K562 (cell line): Measurements from ENCODE around the gene SLC24A4. TPM values are rescaled to one million over a fixed set of nuclear protein-coding genes. Genes with fewer than 3 reads are reported as not detected.

Experiments used
- ATAC-seq: fragments of 200-7000 bp; cut with Tn5 transposase; 3 replicates; pipeline ENCODE4 v1.9.1; 2020; ENCODE audit warnings: moderate library complexity
- BruUV-seq: library from RNA; stranded (reverse); fragments of 400-500 nt; replicated peaks from 2 replicates; lab custom pipeline; 2021; lab: Mats Ljungman, UMichigan
- CTCF ChIA-PET: fragments of 300-600 bp; formaldehyde crosslinking; extraction: SDS; loops from one replicate; lab custom pipeline; 2021; ENCODE audit warnings: low intra/inter-chr PET ratio; lab: Yijun Ruan, JAX
- POLR2A ChIA-PET: fragments of 300-600, 350-650 bp; sonication (Branson Sonifier 250); formaldehyde crosslinking; extraction: SDS; loops from one replicate; lab custom pipeline; 2021; ENCODE audit warnings: antibody characterized with exemption, inconsistent platforms; lab: Yijun Ruan, JAX
- DNase-seq, 4 experiments: peaks; one replicate each; pipeline versions ENCODE4 v3.0.0 to v3.0.0-alpha.2; 2011 to 2018; ENCODE audit warnings: low spot score in 3 of 4, mixed read lengths in 3 of 4; ENCODE audit errors: extremely low read depth in 1 of 4
- FAIRE-seq: peaks from 2 replicates; lab custom pipeline; 2011; peaks lifted over from hg19 to GRCh38; lab: Jason Lieb, UNC
- H2AFZ ChIP-seq: 2 replicates; pipeline ENCODE4 v1.6.0; 2011; ENCODE audit warnings: low read depth, low read length, control low read depth, inconsistent platforms
- H3K27ac ChIP-seq: fragments of 200-600 bp; 3 replicates; pipeline ENCODE4 v1.8.0; 2011; ENCODE audit warnings: low read depth, mild to moderate bottlenecking, control low read depth, inconsistent platforms, low read length, moderate library complexity, mixed read lengths; ENCODE audit errors: extremely low read depth
- H3K27me3 ChIP-seq, 2 experiments: fragments of 300-600 bp in 1 of 2; 2 replicates in 1 of 2; 3 replicates in 1 of 2; pipeline versions ENCODE4 v1.6.0 to v1.8.0; 2011; ENCODE audit warnings: inconsistent platforms in 2 of 2, low read length in 2 of 2, mild to moderate bottlenecking in 1 of 2, mixed read lengths in 1 of 2, moderate library complexity in 1 of 2; ENCODE audit not compliant: control insufficient read depth in 2 of 2, insufficient read depth in 2 of 2
- H3K36me3 ChIP-seq: fragments of 300-600 bp; 3 replicates; pipeline ENCODE4 v1.8.0; 2011; ENCODE audit warnings: mild to moderate bottlenecking, low read length, inconsistent platforms; ENCODE audit not compliant: control insufficient read depth, insufficient read depth
- H3K4me1 ChIP-seq, 2 experiments: fragments of 200-600 bp in 1 of 2; replicated peaks in 1 of 2; 2 replicates in 1 of 2; 3 replicates in 1 of 2; pipeline versions ENCODE4 v1.5.1 to v1.8.0; 2011; ENCODE audit warnings: inconsistent platforms in 2 of 2, low read length in 2 of 2, mild to moderate bottlenecking in 1 of 2, mixed read lengths in 1 of 2, moderate library complexity in 1 of 2; ENCODE audit not compliant: control insufficient read depth in 2 of 2, insufficient read depth in 2 of 2
- H3K4me2 ChIP-seq: 2 replicates; pipeline ENCODE4 v1.6.1; 2011; ENCODE audit warnings: low read length, control low read depth, inconsistent platforms, mixed read lengths; ENCODE audit not compliant: insufficient read depth
- H3K4me3 ChIP-seq: fragments of 200-600 bp; sonication (generic), shearing (Covaris generic); 2 replicates; pipeline ENCODE4 v1.5.1; 2016; ENCODE audit warnings: control low read depth, inconsistent platforms
- H3K79me2 ChIP-seq: fragments of 200-600 bp; 3 replicates; pipeline ENCODE4 v1.8.0; 2011; ENCODE audit warnings: low read length, inconsistent platforms; ENCODE audit not compliant: control insufficient read depth, insufficient read depth
- H3K9ac ChIP-seq, 2 experiments: 2 replicates each; pipeline versions ENCODE4 v1.6.0 to v1.6.1; 2011; ENCODE audit warnings: low read depth in 2 of 2, low read length in 2 of 2, control low read depth in 1 of 2, inconsistent platforms in 1 of 2, mild to moderate bottlenecking in 1 of 2, mixed read lengths in 1 of 2; ENCODE audit not compliant: insufficient read depth in 1 of 2
- H3K9me1 ChIP-seq: one replicate; pipeline ENCODE4 v1.6.0; 2011; ENCODE audit warnings: inconsistent platforms, mild to moderate bottlenecking, low read length, moderate library complexity; ENCODE audit not compliant: control insufficient read depth, insufficient read depth
- H3K9me3 ChIP-seq: replicated peaks from 2 replicates; pipeline ENCODE4 v1.5.1; 2011; ENCODE audit warnings: low read depth, low read length, inconsistent platforms; ENCODE audit not compliant: control insufficient read depth, insufficient read depth
- H4K20me1 ChIP-seq: replicated peaks from 2 replicates; pipeline ENCODE4 v1.6.1; 2011; ENCODE audit warnings: low read length, inconsistent platforms, mixed read lengths; ENCODE audit not compliant: control insufficient read depth, insufficient read depth
- CBX1 ChIP-seq: sonication (generic); IDR thresholded peaks from 2 replicates; pipeline ENCODE4 v1.6.1; 2016; ENCODE audit warnings: antibody characterized with exemption, low read depth, mild to moderate bottlenecking
- CUX1 ChIP-seq: fragments of 200-800 bp; sonication (Bioruptor generic); IDR thresholded peaks from 2 replicates; pipeline ENCODE4 v1.6.1; 2016; ENCODE audit warnings: missing genetic modification characterization, missing compliant biosample characterization
- ELF1 ChIP-seq: fragments of 200-800 bp; sonication (Bioruptor generic); IDR thresholded peaks from 2 replicates; pipeline ENCODE4 v1.6.1; 2016; ENCODE audit warnings: missing genetic modification characterization, missing compliant biosample characterization
- IRF1 ChIP-seq: sonication (generic); formaldehyde crosslinking; IDR thresholded peaks from 2 replicates; pipeline ENCODE4 v1.8.0; 2022; ENCODE audit warnings: missing genetic modification reagents, mild to moderate bottlenecking, borderline replicate concordance
- KDM4B ChIP-seq, 2 experiments: fragments of 450-650 bp in 1 of 2; sonication (generic) in 1 of 2; IDR thresholded peaks; 2 replicates each; pipeline ENCODE4 v1.6.1; 2016 to 2017; ENCODE audit warnings: borderline replicate concordance in 2 of 2, antibody characterized with exemption in 1 of 2, low read depth in 1 of 2, mild to moderate bottlenecking in 1 of 2
- L3MBTL2 ChIP-seq: fragments of 450-650 bp; IDR thresholded peaks from 2 replicates; pipeline ENCODE4 v1.6.1; 2016; ENCODE audit warnings: mild to moderate bottlenecking, moderate library complexity
- MCM7 ChIP-seq, 2 experiments: fragments of 450-650 bp; IDR thresholded peaks; 2 replicates each; pipeline ENCODE4 v1.6.1; 2016 to 2018
- NR1H2 ChIP-seq: sonication (generic); formaldehyde crosslinking; IDR thresholded peaks from 2 replicates; pipeline ENCODE4 v1.4.0; 2020; ENCODE audit warnings: mild to moderate bottlenecking, missing genetic modification reagents
- RBM34 ChIP-seq: fragments of 200-400 bp; formaldehyde crosslinking; IDR thresholded peaks from 2 replicates; pipeline ENCODE4 v1.6.1; 2018; ENCODE audit warnings: low read length, borderline replicate concordance; ENCODE audit not compliant: insufficient read depth
- TAF9B ChIP-seq: fragments of 450-650 bp; IDR thresholded peaks from 2 replicates; pipeline ENCODE4 v1.6.1; 2018; ENCODE audit warnings: mild to moderate bottlenecking; ENCODE audit not compliant: partially characterized antibody
- ZFX ChIP-seq: sonication (generic); formaldehyde crosslinking; IDR thresholded peaks from 2 replicates; pipeline ENCODE4 v1.8.0; 2022; ENCODE audit warnings: mild to moderate bottlenecking, missing genetic modification reagents, moderate library complexity
- ZNF143 ChIP-seq: sonication (generic); formaldehyde crosslinking; IDR thresholded peaks from 2 replicates; pipeline ENCODE4 v1.9.0; 2022; ENCODE audit warnings: mild to moderate bottlenecking, missing genetic modification reagents
- ZNF184 ChIP-seq: sonication (generic); formaldehyde crosslinking; IDR thresholded peaks from 2 replicates; pipeline ENCODE4 v1.5.0; 2020; ENCODE audit warnings: missing genetic modification reagents
- ZNF764 ChIP-seq: fragments of 250-450 bp; sonication (Bioruptor Pico); IDR thresholded peaks from 2 replicates; pipeline ENCODE4 v1.4.0; 2020; ENCODE audit warnings: low read depth, mild to moderate bottlenecking, moderate library complexity
- WGBS: fragments of 100-300 bp; shearing (Covaris generic); methylation state at CpG from one replicate; pipeline ENCODE4 v1.1.6; 2016; ENCODE audit warnings: low coverage, mixed read lengths; ENCODE audit not compliant: insufficient coverage; ENCODE audit errors: missing lambda C conversion rate; 5-methylcytosine and 5-hydroxymethylcytosine counted together
- in situ Hi-C: fragments of 300-500 bp; cut with MboI; formaldehyde crosslinking; loops from 4 replicates; pipeline ENCODE4 v1.15.0; 2018; ENCODE audit warnings: inconsistent platforms, mixed read lengths
- intact Hi-C: fragments of 100-400 bp; cut with micrococcal nuclease; formaldehyde crosslinking; loops from 2 replicates; pipeline ENCODE4 v1.14.2; 2022
- polyA plus RNA-seq, 8 experiments: library from polyadenylated mRNA; depleted of rRNA in 4 of 8; stranded (reverse) in 5 of 8; unstranded in 3 of 8; fragments of >200 nt; fragmentation: Nextera tagmentation in 2 of 8; fragmentation: Illumina TruSeq in 1 of 8; extraction: Ambion mirVana in 2 of 8; extraction: Trizol in 1 of 8; gene quantifications; 2 replicates each; pipeline versions ENCODE4 v1.2.1 to v1.2.3, GENCODE V29; 2011 to 2014; ENCODE audit warnings: inconsistent platforms in 1 of 8, missing spikeins in 1 of 8
- total RNA-seq, 7 experiments: library from RNA; depleted of rRNA in 6 of 7; stranded (reverse); fragments of >200 nt in 6 of 7; fragmentation: Illumina TruSeq in 2 of 7; extraction: Trizol in 2 of 7; gene quantifications; 2 replicates each; pipeline versions ENCODE4 v1.2.1 to v1.2.3, GENCODE V29; 2011 to 2021; ENCODE audit warnings: low replicate concordance in 1 of 7

Gene SLC24A4
- total and polyA plus RNA-seq, 9 of the 15 experiments (the other 6 are each of a cell fraction or from before 2014, with no cell fraction given): not detected

DNA sequence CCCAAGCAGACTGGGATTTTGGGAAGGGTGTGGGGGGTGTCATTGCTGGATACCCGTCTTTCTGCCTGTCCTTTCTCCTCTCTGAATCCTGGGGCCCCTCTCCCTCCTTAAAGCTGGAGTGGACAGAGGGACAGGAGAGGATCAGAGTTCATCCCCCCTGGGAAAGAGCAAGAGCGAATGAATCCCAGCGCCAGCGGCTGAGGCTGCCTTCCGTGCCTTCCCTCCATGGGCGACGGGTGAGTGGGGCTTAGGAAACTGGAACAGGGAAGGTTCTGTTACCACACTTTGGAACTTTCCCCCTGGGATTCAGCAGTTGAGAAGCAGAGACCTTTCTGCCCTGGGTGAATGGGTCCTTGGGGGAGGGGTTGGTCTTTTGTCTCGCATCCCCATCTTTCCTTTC lies 174.4 kb downstream of the SLC24A4 start (continued):
- no peak for TF ChIP-seq CUX1 (CRISPR knock-in tag)
- no peak for TF ChIP-seq IRF1
- no peak for TF ChIP-seq NR1H2 (CRISPR knock-in tag)
- TF ChIP-seq CBX1: no peak

DNA sequence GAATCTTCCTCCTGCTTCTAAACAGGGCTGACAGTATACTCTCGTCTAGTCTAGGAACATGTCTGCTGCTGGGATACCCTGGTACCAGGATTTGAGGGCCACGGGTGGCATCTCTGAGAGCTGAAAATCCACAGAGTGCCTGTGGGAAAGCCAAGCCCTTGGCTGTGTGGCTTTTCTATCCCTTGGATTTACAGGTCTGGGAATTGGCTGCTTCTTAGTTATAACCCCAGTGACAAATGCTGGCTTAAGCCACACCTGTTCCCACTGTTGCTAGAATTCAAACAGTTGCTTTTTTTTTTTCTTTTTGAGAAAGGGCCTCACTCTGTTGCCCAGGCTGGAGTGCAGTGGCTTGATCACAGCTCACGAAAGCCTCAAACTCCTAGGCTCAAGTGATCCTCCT lies 176.3 kb downstream of the SLC24A4 start:
- no peaks in the 10 kb centered on the region for H3K36me3 ChIP-seq
- H3K79me2 ChIP-seq: no peaks in the 10 kb centered on the region
- H3K4me1 ChIP-seq: no peaks in the 10 kb centered on the region
- no peaks in the 10 kb centered on the region for H4K20me1 ChIP-seq
- in situ Hi-C loops: no loop called here
- no peaks in the 10 kb centered on the region for H3K9me3 ChIP-seq
- H2AFZ ChIP-seq: no peak overlapping the region
- BruUV-seq: no TSS peak
- no peak overlapping the region for H3K4me2 ChIP-seq
- peaks cover 0 to 12% of the 10 kb centered on the region in 2 experiments; a peak in 2 of 5 replicates for H3K27me3 ChIP-seq
- no peak overlapping the region for H3K9ac ChIP-seq
- H3K27ac ChIP-seq: no peak overlapping the region
- 0% methylated on average over 3 of the region's 3 CpGs for WGBS
- intact Hi-C loops: no loop called here
- CTCF ChIA-PET: no interaction called here
- POLR2A ChIA-PET: no interaction called here
- no peak for ATAC-seq
- FAIRE-seq: no peak
- no peaks in the 10 kb centered on the region for H3K9me1 ChIP-seq
- DNase-seq: no peak
- H3K4me3 ChIP-seq: no peak overlapping the region
- no peak for TF ChIP-seq ZFX (CRISPR knock-in tag)
- no peak for TF ChIP-seq MCM7 (IDR thresholded peaks at IDR 0.05)
- TF ChIP-seq KDM4B (IDR thresholded peaks at IDR 0.05; ENCODE audit: borderline replicate concordance in 2 of 2, low read depth in 1 of 2): no peak
- no peak for TF ChIP-seq ZNF143 (CRISPR knock-in tag)
- TF ChIP-seq ELF1 (tag): no peak
- TF ChIP-seq L3MBTL2: no peak
- TF ChIP-seq TAF9B: no peak
- no peak for TF ChIP-seq ZNF764 (CRISPR knock-in tag)
- no peak for TF ChIP-seq RBM34
- TF ChIP-seq ZNF184: no peak
